Umbilical cord (tissue), 2 donors: ENCODE results near the gene CHFR. TPM values are rescaled to one million over a fixed set of nuclear protein-coding genes. Genes with fewer than 3 reads are reported as not detected.
"Not testable (repeated sequence)": the region's sequence is repeated elsewhere in the genome, so short reads cannot be mapped to it uniquely, and the experiment has no call there.

Source experiments
- DNase-seq: peaks from one replicate; pipeline ENCODE4 v3.0.0-alpha.2; 2015; ENCODE audit warnings: low spot score
- total RNA-seq: library from RNA; depleted of rRNA; stranded (reverse); fragments of >200 nt; gene quantifications from one replicate; pipeline ENCODE4 v1.2.3, GENCODE V29; 2014; ENCODE audit warnings: low replicate concordance; ENCODE audit not compliant: insufficient read depth

CHFR gene
- total RNA-seq, 1 donor from 2014 or later, result 34.7 TPM

GRCh38 chr12:132812631-132813305 is 74.6 kb downstream of the CHFR start:
- DNase-seq, result no peak

GRCh38 chr12:132809391-132809790 is 78.0 kb downstream of the CHFR start:
- not testable (repeated sequence) for DNase-seq

GRCh38 chr12:132807295-132808092 is 79.9 kb downstream of the CHFR start:
- no peak for DNase-seq

- DNase-seq, result no peak
These were observed 80.5 kb downstream of the CHFR start for GRCh38 chr12:132806857-132807256.

GRCh38 chr12:132804426-132804861 is 83.0 kb downstream of the CHFR start:
- no peak for DNase-seq

GRCh38 chr12:132803888-132804287 is 83.5 kb downstream of the CHFR start:
- DNase-seq, result no peak

GRCh38 chr12:132803125-132803524 is 84.3 kb downstream of the CHFR start:
- DNase-seq, result no peak

GRCh38 chr12:132801741-132802140 is 85.7 kb downstream of the CHFR start:
- DNase-seq, result no peak

- DNase-seq, result no peak
These were observed 88.6 kb downstream of the CHFR start for GRCh38 chr12:132798836-132799235.

GRCh38 chr12:132797820-132798570 is 89.4 kb downstream of the CHFR start:
- no peak for DNase-seq

- DNase-seq, result no peak
These were observed 91.6 kb downstream of the CHFR start for GRCh38 chr12:132795847-132796246.

GRCh38 chr12:132791940-132792339 is 95.5 kb downstream of the CHFR start:
- DNase-seq, result not testable (repeated sequence)

- DNase-seq, result no peak
These were observed 98.3 kb downstream of the CHFR start for GRCh38 chr12:132789099-132789471.

- DNase-seq, result no peak
These were observed 98.9 kb downstream of the CHFR start for GRCh38 chr12:132788375-132789098.

GRCh38 chr12:132787877-132788276 is 99.5 kb downstream of the CHFR start:
- DNase-seq, result no peak

- no peak for DNase-seq
These were observed 101.2 kb downstream of the CHFR start for GRCh38 chr12:132786192-132786591.

- no peak for DNase-seq
These were observed 102.8 kb downstream of the CHFR start for GRCh38 chr12:132784580-132784979.

GRCh38 chr12:132783917-132784531 is 103.4 kb downstream of the CHFR start:
- DNase-seq, result no peak
